Sigmoid colon (tissue), 4 donors: ENCODE data around the gene PSMG3.

ENCODE experiments used
- EP300 ChIP-seq, 4 donors: sonication (generic); formaldehyde crosslinking; IDR thresholded peaks; one replicate each; pipeline ENCODE4 v1.6.1; 2017; ENCODE audit warnings: antibody characterized with exemption in 4 of 4
- TF ChIP-seq, protein P1 (sequence below), 4 experiments: fragments of 450-650 bp in 3 of 4; fragments of 200-600 bp in 1 of 4; IDR thresholded peaks; one replicate each; pipeline ENCODE4 v1.5.1; 2016 to 2019; ENCODE audit warnings: antibody characterized with exemption in 4 of 4, mild to moderate bottlenecking in 3 of 4, moderate library complexity in 2 of 4

DNA sequence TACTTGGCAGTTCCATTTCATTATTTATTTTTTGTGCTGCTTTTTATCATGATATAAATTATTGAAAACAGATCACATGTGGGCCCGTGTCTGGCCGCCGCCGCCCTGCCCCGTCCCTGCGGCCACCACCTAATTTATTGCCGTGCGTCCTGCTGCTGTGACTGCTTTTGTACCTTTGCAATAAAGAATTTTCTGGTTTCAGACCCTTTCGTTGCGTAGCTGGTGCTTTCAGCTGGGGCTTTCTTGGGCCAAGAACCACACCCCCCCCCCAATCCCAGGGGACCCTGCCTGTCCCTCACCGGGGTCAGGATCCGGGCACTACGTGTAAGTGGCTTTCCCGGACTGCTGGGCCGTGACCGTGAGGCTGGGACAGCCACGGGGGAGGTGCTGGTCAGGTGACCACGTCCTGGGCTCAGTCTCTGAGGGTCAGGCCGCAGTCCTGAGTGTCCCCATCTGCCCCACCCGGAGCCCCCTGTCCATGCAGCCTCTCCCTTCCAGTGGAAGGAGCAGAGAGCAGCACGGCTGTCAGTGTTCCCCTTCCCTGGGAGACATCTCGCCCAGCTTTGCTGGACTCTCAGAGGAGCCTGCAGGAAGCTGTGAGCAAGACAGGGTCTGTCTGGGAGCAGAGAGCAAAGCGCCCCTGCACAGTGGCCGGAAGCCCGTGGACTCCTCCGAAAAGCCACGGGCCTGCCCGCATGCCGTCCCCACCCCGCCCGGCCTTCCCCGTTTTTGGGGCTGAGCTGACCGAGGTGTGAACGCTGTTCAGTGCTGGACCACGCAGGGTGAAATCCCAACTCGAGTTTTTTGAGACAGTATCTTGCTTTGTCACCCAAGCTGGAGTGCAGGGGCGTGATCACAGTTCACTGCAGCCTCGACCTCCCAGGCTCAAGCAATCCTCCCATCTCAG is 26.7 kb downstream of the PSMG3 start:
- TF ChIP-seq, protein P1, sequence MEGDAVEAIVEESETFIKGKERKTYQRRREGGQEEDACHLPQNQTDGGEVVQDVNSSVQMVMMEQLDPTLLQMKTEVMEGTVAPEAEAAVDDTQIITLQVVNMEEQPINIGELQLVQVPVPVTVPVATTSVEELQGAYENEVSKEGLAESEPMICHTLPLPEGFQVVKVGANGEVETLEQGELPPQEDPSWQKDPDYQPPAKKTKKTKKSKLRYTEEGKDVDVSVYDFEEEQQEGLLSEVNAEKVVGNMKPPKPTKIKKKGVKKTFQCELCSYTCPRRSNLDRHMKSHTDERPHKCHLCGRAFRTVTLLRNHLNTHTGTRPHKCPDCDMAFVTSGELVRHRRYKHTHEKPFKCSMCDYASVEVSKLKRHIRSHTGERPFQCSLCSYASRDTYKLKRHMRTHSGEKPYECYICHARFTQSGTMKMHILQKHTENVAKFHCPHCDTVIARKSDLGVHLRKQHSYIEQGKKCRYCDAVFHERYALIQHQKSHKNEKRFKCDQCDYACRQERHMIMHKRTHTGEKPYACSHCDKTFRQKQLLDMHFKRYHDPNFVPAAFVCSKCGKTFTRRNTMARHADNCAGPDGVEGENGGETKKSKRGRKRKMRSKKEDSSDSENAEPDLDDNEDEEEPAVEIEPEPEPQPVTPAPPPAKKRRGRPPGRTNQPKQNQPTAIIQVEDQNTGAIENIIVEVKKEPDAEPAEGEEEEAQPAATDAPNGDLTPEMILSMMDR (IDR thresholded peaks at IDR 0.05): no peak
- TF ChIP-seq EP300 (IDR thresholded peaks at IDR 0.05): no peak
